Breast epithelium (tissue), 3 donors: ENCODE data around the gene TMEM132C.

Source experiments
- POLR2A ChIP-seq: fragments of 450-650 bp; IDR thresholded peaks from one replicate; pipeline ENCODE4 v1.6.1; 2016; ENCODE audit warnings: antibody characterized with exemption, mild to moderate bottlenecking, moderate library complexity
- TF ChIP-seq, protein P1 (sequence below), 3 donors: fragments of 450-650 bp; IDR thresholded peaks; one replicate each; pipeline ENCODE4 v1.5.1; 2016 to 2017; ENCODE audit warnings: antibody characterized with exemption in 3 of 3, mild to moderate bottlenecking in 3 of 3, moderate library complexity in 3 of 3

DNA sequence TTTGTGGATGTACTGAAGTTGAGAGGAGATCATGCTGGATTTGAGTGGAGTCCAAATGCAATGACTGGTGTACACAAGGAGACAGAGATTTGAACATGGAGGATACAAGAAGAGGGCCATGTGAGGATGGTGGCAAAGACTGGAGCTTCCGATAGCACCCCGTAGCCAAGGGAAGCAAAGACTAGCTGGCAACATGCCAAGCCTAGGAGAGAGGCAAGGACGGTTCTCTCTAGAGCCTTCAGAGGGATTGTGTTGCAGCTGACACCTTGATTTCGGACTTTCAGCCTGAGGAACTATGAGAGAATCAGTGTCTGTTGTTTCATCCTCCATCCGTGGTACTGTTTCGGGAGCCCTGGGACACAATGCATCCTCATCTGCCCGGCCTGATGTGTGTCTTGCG is 354.3 kb downstream of the TMEM132C start:
- TF ChIP-seq, protein P1, sequence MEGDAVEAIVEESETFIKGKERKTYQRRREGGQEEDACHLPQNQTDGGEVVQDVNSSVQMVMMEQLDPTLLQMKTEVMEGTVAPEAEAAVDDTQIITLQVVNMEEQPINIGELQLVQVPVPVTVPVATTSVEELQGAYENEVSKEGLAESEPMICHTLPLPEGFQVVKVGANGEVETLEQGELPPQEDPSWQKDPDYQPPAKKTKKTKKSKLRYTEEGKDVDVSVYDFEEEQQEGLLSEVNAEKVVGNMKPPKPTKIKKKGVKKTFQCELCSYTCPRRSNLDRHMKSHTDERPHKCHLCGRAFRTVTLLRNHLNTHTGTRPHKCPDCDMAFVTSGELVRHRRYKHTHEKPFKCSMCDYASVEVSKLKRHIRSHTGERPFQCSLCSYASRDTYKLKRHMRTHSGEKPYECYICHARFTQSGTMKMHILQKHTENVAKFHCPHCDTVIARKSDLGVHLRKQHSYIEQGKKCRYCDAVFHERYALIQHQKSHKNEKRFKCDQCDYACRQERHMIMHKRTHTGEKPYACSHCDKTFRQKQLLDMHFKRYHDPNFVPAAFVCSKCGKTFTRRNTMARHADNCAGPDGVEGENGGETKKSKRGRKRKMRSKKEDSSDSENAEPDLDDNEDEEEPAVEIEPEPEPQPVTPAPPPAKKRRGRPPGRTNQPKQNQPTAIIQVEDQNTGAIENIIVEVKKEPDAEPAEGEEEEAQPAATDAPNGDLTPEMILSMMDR (IDR thresholded peaks at IDR 0.05): no peak
- TF ChIP-seq POLR2A: no peak
